Bronchial epithelial cell (primary cell): ENCODE results near the gene MILR1. TPM values are rescaled to one million over a fixed set of nuclear protein-coding genes. Genes with fewer than 3 reads are reported as not detected.

Experiments used
- DNase-seq: peaks from one replicate; pipeline ENCODE4 v3.0.0-alpha.2; 2010; ENCODE audit warnings: low read depth
- FAIRE-seq: peaks from 2 replicates; lab custom pipeline; 2011; peaks lifted over from hg19 to GRCh38; lab: Jason Lieb, UNC
- H3K27me3 ChIP-seq: 2 replicates; pipeline ENCODE4 v1.5.1; 2011; ENCODE audit warnings: low read length; ENCODE audit not compliant: control insufficient read depth, insufficient read depth
- H3K36me3 ChIP-seq: 2 replicates; pipeline ENCODE4 v1.5.1; 2011; ENCODE audit warnings: low read length; ENCODE audit not compliant: control insufficient read depth, insufficient read depth
- H3K4me3 ChIP-seq: 2 replicates; pipeline ENCODE4 v1.5.1; 2011; ENCODE audit warnings: mild to moderate bottlenecking, low read depth, low read length, control low read depth
- total RNA-seq: library from RNA; depleted of rRNA; stranded (reverse); fragments of >200 nt; gene quantifications from 2 replicates; pipeline ENCODE4 v1.2.1, GENCODE V29; 2014
- TF ChIP-seq, protein P1 (sequence below): IDR thresholded peaks from 2 replicates; pipeline ENCODE4 v1.5.1; 2011; ENCODE audit warnings: mild to moderate bottlenecking, moderate library complexity, low read length, control low read depth, inconsistent platforms; ENCODE audit not compliant: insufficient read depth, severe bottlenecking

MILR1 gene
- total RNA-seq, 1 donor from 2014 or later = 0.79 TPM

DNA sequence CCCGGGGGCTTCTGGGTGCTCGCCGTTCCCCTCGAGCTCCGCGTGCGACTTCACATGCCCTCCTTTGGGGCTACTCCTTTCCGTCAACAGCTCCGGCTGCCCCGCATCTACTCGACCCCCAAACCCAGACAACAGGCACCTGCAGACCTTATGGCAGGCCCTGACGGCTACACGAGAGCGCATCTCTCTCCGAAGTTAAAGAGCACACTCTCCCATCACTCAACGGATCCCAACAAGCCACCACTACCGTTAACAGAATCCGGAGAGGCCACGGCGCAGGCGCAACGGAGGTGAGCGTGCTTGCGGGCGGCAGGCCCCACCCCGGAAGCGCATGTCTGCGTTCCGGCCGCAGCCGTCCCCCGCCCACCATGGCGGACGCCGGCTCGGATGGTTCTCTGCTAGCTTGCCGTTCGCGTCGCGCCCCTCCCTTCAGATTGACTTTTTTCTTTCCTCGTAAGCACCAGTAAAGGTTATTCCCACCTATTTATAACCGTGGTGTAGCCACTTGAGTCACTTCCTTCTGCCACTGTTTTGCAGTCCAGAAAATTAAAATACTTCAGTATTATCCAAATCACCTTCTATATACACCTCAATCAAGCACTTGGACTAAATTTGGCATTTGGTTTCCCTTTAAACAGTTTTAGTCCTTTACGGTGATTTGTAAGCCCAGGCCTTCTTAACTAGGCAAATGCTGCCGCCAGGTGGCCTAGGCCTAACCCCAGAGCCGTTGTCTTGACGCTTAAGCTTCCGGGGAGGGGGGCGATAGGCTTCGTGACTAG is 48.1 kb downstream of the MILR1 start, which contains the start of gene POLG2:
TSS of gene POLG2 (minus strand) at position 269 of the 779 bp plus-strand sequence. CDS start at position 183, 86 bp downstream.
- TF ChIP-seq, protein P1, sequence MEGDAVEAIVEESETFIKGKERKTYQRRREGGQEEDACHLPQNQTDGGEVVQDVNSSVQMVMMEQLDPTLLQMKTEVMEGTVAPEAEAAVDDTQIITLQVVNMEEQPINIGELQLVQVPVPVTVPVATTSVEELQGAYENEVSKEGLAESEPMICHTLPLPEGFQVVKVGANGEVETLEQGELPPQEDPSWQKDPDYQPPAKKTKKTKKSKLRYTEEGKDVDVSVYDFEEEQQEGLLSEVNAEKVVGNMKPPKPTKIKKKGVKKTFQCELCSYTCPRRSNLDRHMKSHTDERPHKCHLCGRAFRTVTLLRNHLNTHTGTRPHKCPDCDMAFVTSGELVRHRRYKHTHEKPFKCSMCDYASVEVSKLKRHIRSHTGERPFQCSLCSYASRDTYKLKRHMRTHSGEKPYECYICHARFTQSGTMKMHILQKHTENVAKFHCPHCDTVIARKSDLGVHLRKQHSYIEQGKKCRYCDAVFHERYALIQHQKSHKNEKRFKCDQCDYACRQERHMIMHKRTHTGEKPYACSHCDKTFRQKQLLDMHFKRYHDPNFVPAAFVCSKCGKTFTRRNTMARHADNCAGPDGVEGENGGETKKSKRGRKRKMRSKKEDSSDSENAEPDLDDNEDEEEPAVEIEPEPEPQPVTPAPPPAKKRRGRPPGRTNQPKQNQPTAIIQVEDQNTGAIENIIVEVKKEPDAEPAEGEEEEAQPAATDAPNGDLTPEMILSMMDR = peak; percentile 62
- DNase-seq (peak; percentile 87), FAIRE-seq (no peak)
- peaks cover 15% of the 10 kb centered on the region for H3K36me3 ChIP-seq
- no peaks in the 10 kb centered on the region for H3K27me3 ChIP-seq
- peak within 1 kb of the TSS; percentile 88 for H3K4me3 ChIP-seq

DNA sequence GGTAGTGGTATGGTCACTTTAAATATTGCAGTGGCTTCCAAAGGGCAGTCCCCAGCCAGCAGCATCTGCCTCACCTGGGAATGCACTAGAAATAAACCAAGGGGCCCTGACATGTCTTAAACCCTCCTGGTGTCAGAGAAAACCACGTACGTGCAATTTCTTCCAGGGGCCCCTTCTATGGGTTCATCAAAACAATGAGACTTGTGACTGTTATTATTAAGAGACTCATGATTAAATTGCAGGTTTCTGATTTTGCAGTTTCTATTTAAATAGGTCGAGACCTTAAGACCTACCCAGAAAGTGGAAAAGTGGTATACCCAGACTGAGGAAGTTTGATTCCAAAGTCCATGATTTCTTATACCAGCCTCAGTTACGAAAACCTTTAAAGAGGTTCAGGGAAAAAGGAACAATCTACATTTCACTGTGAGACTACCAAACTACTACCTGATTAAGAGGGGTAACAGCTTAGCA is 48.7 kb downstream of the MILR1 start:
- Histone ChIP-seq H3K36me3 (peaks cover 18% of the 10 kb centered on the region), H3K27me3 (no peaks in the 10 kb centered on the region), H3K4me3 (peak overlapping the region; percentile 88)
- FAIRE-seq (no peak), DNase-seq (no peak)
- TF ChIP-seq, protein P1 = no peak

DNA sequence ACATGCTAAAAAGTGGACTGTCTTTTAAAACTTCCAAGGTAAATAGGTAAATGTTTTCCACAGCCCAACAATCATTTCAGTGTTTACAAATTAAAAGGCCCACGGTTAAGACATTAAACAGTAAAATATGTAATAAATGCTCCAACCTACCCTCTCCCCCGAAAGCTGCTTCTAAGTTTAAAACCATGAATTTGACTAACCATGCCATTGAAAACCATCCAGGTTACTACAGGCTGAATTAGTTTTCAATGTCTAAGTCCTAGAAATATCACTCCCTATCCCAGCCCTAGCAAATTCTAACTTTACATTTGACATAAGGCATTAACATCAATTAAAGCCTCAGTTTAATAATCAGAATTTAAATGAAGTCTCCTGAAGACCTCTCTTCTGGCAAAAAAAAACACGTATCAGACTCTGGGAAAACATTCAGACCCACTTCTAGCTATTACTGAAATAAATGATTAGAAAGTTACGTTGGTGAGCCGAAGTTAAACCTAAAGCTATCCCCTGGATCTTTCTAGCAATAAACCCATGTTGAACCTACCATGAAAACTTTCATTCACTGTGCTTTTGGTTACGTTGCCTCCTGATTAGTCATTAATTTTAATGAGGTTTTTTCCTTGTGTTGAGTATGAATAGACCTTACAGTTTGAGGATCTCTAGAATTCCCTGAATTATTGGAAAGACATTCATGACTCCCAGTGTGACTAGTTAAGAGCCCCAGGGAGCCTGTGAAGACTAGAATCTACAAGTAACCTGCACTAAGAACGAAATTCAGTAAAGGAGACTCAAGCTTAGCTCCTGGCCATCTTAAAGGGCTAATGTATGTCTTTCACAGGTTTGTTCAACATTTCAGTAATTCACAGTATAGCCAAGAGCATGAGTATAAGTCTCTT is 49.6 kb downstream of the MILR1 start:
- no peak overlapping the region for H3K4me3 ChIP-seq
- H3K36me3 ChIP-seq = peaks cover 27% of the 10 kb centered on the region
- FAIRE-seq (no peak), DNase-seq (no peak)
- TF ChIP-seq, protein P1 = no peak
- no peaks in the 10 kb centered on the region for H3K27me3 ChIP-seq

DNA sequence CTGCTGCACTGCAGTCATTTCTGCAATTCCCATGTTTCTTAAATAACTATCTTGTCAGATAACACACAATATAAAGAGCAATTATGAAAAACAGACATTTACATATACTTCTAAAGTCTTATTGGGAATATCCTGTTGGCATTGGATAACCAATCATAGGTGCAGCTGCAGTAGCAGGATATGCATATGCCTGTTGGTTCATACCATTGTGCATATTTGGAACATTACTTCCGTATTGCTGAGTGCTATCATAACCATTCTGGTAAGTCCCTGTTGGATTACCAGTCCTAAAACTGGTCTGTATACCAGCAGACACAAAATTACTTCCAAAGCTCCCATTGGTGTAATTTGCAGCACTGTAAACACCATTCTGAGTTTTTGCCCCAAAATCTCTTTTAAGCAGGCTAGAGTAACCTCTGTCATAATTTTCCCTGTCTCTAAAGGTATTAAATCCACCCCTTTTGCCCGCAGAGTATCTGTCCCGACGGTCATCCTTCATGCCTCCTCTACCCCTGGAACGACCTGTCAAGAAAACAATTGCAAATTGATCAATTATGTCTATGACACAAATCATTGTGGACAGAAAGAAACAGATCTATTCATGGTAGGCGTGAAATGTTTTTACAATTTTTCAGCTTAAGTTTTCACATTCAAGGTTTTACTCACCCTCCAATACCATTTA is 51.0 kb downstream of the MILR1 start:
- no peak for FAIRE-seq
- TF ChIP-seq, protein P1 = no peak
- Histone ChIP-seq H3K4me3 (no peak overlapping the region), H3K27me3 (no peaks in the 10 kb centered on the region), H3K36me3 (peaks cover 30% of the 10 kb centered on the region)
- peak; percentile 49 for DNase-seq

DNA sequence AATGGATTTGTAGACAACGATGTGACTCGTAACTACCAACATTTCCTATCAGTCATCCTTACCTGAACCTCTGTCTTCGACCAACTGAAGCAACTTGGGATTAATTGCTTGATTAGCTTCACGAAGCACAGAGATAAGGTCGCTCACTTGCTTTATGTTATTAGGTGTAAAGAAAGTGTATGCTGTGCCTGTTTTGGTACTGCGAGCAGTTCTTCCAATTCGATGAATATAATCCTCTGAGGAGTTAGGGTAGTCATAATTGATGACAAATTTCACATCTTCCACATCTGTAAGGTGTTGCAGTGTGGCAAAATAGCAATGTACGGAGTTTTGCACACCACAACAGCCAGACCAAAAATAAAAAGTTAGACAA is 51.6 kb downstream of the MILR1 start:
- DNase-seq = no peak
- Histone ChIP-seq H3K27me3 (no peaks in the 10 kb centered on the region), H3K36me3 (peaks cover 30% of the 10 kb centered on the region), H3K4me3 (no peak overlapping the region)
- TF ChIP-seq, protein P1 = no peak
- no peak for FAIRE-seq
